K562 (cell line): Measurements from ENCODE around the gene PRPF8. TPM values are rescaled to one million over a fixed set of nuclear protein-coding genes. Genes with fewer than 3 reads are reported as not detected.
A peak's percentile ranks its signal among the peaks of the same experiment; 100 is the strongest.

ENCODE experiments used
- CCNT2 ChIP-seq: IDR thresholded peaks from 2 replicates; pipeline ENCODE4 v1.6.1; 2011; ENCODE audit warnings: borderline replicate concordance, low read depth, mild to moderate bottlenecking, moderate library complexity, mixed read lengths, low read length; ENCODE audit not compliant: insufficient read length; ENCODE audit errors: extremely low read depth
- EP400 ChIP-seq: fragments of 450-650 bp; IDR thresholded peaks from 2 replicates; pipeline ENCODE4 v1.6.1; 2017; ENCODE audit warnings: antibody characterized with exemption, mild to moderate bottlenecking, moderate library complexity
- EZH2 ChIP-seq: IDR thresholded peaks from 2 replicates; pipeline ENCODE4 v1.6.1; 2012; ENCODE audit warnings: low read depth, mild to moderate bottlenecking, inconsistent platforms, low read length, borderline replicate concordance
- HMGN3 ChIP-seq: IDR thresholded peaks from 2 replicates; pipeline ENCODE4 v1.6.1; 2011; ENCODE audit warnings: borderline replicate concordance, low read depth, mild to moderate bottlenecking, mixed read lengths, low read length; ENCODE audit not compliant: insufficient read length; ENCODE audit errors: extremely low read depth
- KDM5B ChIP-seq: fragments of 200-600 bp; sonication (generic); IDR thresholded peaks from 2 replicates; pipeline ENCODE4 v1.6.1; 2012; ENCODE audit warnings: low read depth, mild to moderate bottlenecking, moderate library complexity, low read length, control low read depth, inconsistent platforms; ENCODE audit not compliant: insufficient replicate concordance
- MAZ ChIP-seq, 2 experiments: fragments of 450-650 bp in 1 of 2; sonication (generic) in 1 of 2; formaldehyde crosslinking; IDR thresholded peaks in 1 of 2; conservative IDR thresholded peaks in 1 of 2; 2 replicates each; pipeline versions ENCODE4 v1.4.0 to v1.5.0; 2020; ENCODE audit warnings: mild to moderate bottlenecking in 1 of 2, missing genetic modification reagents in 1 of 2
- SMARCA4 ChIP-seq: fragments of 450-650 bp; IDR thresholded peaks from 2 replicates; pipeline ENCODE4 v1.6.1; 2016
- SNIP1 ChIP-seq: fragments of 450-650 bp; IDR thresholded peaks from 2 replicates; pipeline ENCODE4 v1.7.1; 2017; ENCODE audit warnings: low read depth, mild to moderate bottlenecking
- TCF3 ChIP-seq: sonication (generic); formaldehyde crosslinking; IDR thresholded peaks from 2 replicates; pipeline ENCODE4 v1.4.0; 2020; ENCODE audit warnings: mild to moderate bottlenecking, missing genetic modification reagents
- polyA plus RNA-seq, 8 experiments: library from polyadenylated mRNA; depleted of rRNA in 4 of 8; stranded (reverse) in 5 of 8; unstranded in 3 of 8; fragments of >200 nt; fragmentation: Nextera tagmentation in 2 of 8; fragmentation: Illumina TruSeq in 1 of 8; extraction: Ambion mirVana in 2 of 8; extraction: Trizol in 1 of 8; gene quantifications; 2 replicates each; pipeline versions ENCODE4 v1.2.1 to v1.2.3, GENCODE V29; 2011 to 2014; ENCODE audit warnings: inconsistent platforms in 1 of 8, missing spikeins in 1 of 8
- total RNA-seq, 7 experiments: library from RNA; depleted of rRNA in 6 of 7; stranded (reverse); fragments of >200 nt in 6 of 7; fragmentation: Illumina TruSeq in 2 of 7; extraction: Trizol in 2 of 7; gene quantifications; 2 replicates each; pipeline versions ENCODE4 v1.2.1 to v1.2.3, GENCODE V29; 2011 to 2021; ENCODE audit warnings: low replicate concordance in 1 of 7
- TF ChIP-seq, protein P1 (sequence below): sonication (generic); formaldehyde crosslinking; IDR thresholded peaks from 2 replicates; pipeline ENCODE4 v1.8.0; 2022; ENCODE audit warnings: mild to moderate bottlenecking, missing genetic modification reagents
- TF ChIP-seq, protein P2 (sequence below): fragments of 450-650 bp; formaldehyde crosslinking; IDR thresholded peaks from 2 replicates; pipeline ENCODE4 v1.4.0; 2022; ENCODE audit warnings: mild to moderate bottlenecking, moderate library complexity
- TF ChIP-seq, protein P3 (sequence below), 2 experiments: fragments of 450-650 bp in 1 of 2; sonication (generic) in 1 of 2; formaldehyde crosslinking in 1 of 2; IDR thresholded peaks; 2 replicates each; pipeline versions ENCODE4 v1.7.1 to v1.9.0; 2016 to 2022; ENCODE audit warnings: inconsistent platforms in 1 of 2, mild to moderate bottlenecking in 1 of 2, missing genetic modification reagents in 1 of 2
- TF ChIP-seq, protein P4 (sequence below): fragments of 450-650 bp; formaldehyde crosslinking; IDR thresholded peaks from 2 replicates; pipeline ENCODE4 v1.4.0; 2022; ENCODE audit warnings: missing genetic modification characterization

Gene PRPF8
- total and polyA plus RNA-seq, 9 of the 15 experiments (the other 6 are each of a cell fraction or from before 2014, with no cell fraction given): 64.3 to 294 (median 85.9) TPM

GRCh38 chr17:1709971-1710806, 25.5 kb upstream of the PRPF8 start, which contains the start of gene TLCD2 (continued):
- TF ChIP-seq TCF3 (no peak), EZH2 (no peak), SNIP1 (no peak), SMARCA4 (peak; percentile 38; the same call in 1 of the 2 replicates), CCNT2 (peak; percentile 62), MAZ (CRISPR knock-in tag; conservative IDR thresholded peaks at IDR 0.05 in 1 of 2, IDR thresholded peaks at IDR 0.05 in 1 of 2) (peak; percentile 59 to 60; a peak in 2 of 4 replicates), KDM5B (peak; percentile 43), HMGN3 (peak; percentile 25), EP400 (peak; percentile 67)
- TF ChIP-seq, protein P1, sequence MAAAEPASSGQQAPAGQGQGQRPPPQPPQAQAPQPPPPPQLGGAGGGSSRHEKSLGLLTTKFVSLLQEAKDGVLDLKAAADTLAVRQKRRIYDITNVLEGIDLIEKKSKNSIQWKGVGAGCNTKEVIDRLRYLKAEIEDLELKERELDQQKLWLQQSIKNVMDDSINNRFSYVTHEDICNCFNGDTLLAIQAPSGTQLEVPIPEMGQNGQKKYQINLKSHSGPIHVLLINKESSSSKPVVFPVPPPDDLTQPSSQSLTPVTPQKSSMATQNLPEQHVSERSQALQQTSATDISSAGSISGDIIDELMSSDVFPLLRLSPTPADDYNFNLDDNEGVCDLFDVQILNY (CRISPR knock-in tag): no peak
- TF ChIP-seq, protein P2, sequence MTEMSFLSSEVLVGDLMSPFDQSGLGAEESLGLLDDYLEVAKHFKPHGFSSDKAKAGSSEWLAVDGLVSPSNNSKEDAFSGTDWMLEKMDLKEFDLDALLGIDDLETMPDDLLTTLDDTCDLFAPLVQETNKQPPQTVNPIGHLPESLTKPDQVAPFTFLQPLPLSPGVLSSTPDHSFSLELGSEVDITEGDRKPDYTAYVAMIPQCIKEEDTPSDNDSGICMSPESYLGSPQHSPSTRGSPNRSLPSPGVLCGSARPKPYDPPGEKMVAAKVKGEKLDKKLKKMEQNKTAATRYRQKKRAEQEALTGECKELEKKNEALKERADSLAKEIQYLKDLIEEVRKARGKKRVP (CRISPR knock-in tag): peak; percentile 70; the same call in 1 of the 2 replicates
- TF ChIP-seq, protein P3, sequence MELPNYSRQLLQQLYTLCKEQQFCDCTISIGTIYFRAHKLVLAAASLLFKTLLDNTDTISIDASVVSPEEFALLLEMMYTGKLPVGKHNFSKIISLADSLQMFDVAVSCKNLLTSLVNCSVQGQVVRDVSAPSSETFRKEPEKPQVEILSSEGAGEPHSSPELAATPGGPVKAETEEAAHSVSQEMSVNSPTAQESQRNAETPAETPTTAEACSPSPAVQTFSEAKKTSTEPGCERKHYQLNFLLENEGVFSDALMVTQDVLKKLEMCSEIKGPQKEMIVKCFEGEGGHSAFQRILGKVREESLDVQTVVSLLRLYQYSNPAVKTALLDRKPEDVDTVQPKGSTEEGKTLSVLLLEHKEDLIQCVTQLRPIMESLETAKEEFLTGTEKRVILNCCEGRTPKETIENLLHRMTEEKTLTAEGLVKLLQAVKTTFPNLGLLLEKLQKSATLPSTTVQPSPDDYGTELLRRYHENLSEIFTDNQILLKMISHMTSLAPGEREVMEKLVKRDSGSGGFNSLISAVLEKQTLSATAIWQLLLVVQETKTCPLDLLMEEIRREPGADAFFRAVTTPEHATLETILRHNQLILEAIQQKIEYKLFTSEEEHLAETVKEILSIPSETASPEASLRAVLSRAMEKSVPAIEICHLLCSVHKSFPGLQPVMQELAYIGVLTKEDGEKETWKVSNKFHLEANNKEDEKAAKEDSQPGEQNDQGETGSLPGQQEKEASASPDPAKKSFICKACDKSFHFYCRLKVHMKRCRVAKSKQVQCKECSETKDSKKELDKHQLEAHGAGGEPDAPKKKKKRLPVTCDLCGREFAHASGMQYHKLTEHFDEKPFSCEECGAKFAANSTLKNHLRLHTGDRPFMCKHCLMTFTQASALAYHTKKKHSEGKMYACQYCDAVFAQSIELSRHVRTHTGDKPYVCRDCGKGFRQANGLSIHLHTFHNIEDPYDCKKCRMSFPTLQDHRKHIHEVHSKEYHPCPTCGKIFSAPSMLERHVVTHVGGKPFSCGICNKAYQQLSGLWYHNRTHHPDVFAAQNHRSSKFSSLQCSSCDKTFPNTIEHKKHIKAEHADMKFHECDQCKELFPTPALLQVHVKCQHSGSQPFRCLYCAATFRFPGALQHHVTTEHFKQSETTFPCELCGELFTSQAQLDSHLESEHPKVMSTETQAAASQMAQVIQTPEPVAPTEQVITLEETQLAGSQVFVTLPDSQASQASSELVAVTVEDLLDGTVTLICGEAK (IDR thresholded peaks at IDR 0.05): 0 out of 2 replicates have a peak, but pooled peaks have one; percentile 31
- TF ChIP-seq, protein P3 (CRISPR knock-in tag; IDR thresholded peaks at IDR 0.05): no peak
- TF ChIP-seq, protein P4, sequence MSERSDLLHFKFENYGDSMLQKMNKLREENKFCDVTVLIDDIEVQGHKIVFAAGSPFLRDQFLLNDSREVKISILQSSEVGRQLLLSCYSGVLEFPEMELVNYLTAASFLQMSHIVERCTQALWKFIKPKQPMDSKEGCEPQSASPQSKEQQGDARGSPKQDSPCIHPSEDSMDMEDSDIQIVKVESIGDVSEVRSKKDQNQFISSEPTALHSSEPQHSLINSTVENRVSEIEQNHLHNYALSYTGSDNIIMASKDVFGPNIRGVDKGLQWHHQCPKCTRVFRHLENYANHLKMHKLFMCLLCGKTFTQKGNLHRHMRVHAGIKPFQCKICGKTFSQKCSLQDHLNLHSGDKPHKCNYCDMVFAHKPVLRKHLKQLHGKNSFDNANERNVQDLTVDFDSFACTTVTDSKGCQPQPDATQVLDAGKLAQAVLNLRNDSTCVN: no peak
